ENCODE measurements around the gene PRDM16.

PRDM16 gene

GRCh38 chr1:3314491-3315381, 245.7 kb downstream of the PRDM16 start:
- no peak for DNase-seq

GRCh38 chr1:3315399-3316339, 246.7 kb downstream of the PRDM16 start:
- no peak for DNase-seq

GRCh38 chr1:3316340-3316943, 247.4 kb downstream of the PRDM16 start:
- no peak for DNase-seq

- DNase-seq, result no peak
These were observed 248.5 kb downstream of the PRDM16 start for GRCh38 chr1:3317456-3317855.

GRCh38 chr1:3318329-3318728, 249.3 kb downstream of the PRDM16 start:
- no peak for DNase-seq

- no peak for DNase-seq
These were observed 250.9 kb downstream of the PRDM16 start for GRCh38 chr1:3319874-3320245.

- DNase-seq, result no peak
These were observed 251.5 kb downstream of the PRDM16 start for GRCh38 chr1:3320246-3321152.

GRCh38 chr1:3321559-3322449, 252.8 kb downstream of the PRDM16 start:
- no peak for DNase-seq

- DNase-seq, result no peak
These were observed 253.5 kb downstream of the PRDM16 start for GRCh38 chr1:3322450-3323020.

GRCh38 chr1:3323021-3323795, 254.2 kb downstream of the PRDM16 start:
- DNase-seq, result no peak

GRCh38 chr1:3323796-3324703, 255.0 kb downstream of the PRDM16 start:
- DNase-seq, result no peak

GRCh38 chr1:3324704-3325535, 255.9 kb downstream of the PRDM16 start:
- DNase-seq, result no peak

- no peak for DNase-seq
These were observed 257.7 kb downstream of the PRDM16 start for GRCh38 chr1:3326516-3327388.

GRCh38 chr1:3327389-3327702, 258.3 kb downstream of the PRDM16 start:
- no peak for DNase-seq

- no peak for DNase-seq
These were observed 259.1 kb downstream of the PRDM16 start for GRCh38 chr1:3327936-3328590.

GRCh38 chr1:3329640-3330281, 260.8 kb downstream of the PRDM16 start:
- DNase-seq, result no peak
